PFSK-1 (cell line): Measurements from ENCODE around the gene SYCP3.

Experiments
- POLR2AphosphoS5 ChIP-seq: IDR thresholded peaks from 2 replicates; pipeline ENCODE4 v1.6.1; 2012; ENCODE audit warnings: low read depth, mild to moderate bottlenecking, control low read depth, low read length, moderate library complexity
- TAF1 ChIP-seq: IDR thresholded peaks from 2 replicates; pipeline ENCODE4 v1.6.1; 2012; ENCODE audit warnings: low read length, control low read depth, borderline replicate concordance; ENCODE audit not compliant: insufficient read depth

- no peak for TF ChIP-seq TAF1
- no peak for TF ChIP-seq POLR2AphosphoS5
Measured at GRCh38 chr12:101720118-101720517, 19.1 kb downstream of the SYCP3 start.
